Measurements from ENCODE around the gene SMAD7.
A peak's percentile ranks its signal among the peaks of the same experiment; 100 is the strongest.

SMAD7 gene

GRCh38 chr18:48950536-48951447 is at the start of gene SMAD7:
Gene SMAD7, minus strand, starts transcription at chr18:48950965. Its CDS starts 541 bp downstream, at chr18:48950424.
- DNase-seq: no peak

GRCh38 chr18:48999569-48999968 is 48.8 kb upstream of the SMAD7 start:
- no peak for DNase-seq

GRCh38 chr18:48997985-48998831 is 47.4 kb upstream of the SMAD7 start:
- DNase-seq: no peak

- no peak for DNase-seq
These were observed 46.9 kb upstream of the SMAD7 start for GRCh38 chr18:48997681-48997984.

- no peak for DNase-seq
These were observed 46.2 kb upstream of the SMAD7 start for GRCh38 chr18:48996901-48997463.

GRCh38 chr18:48996041-48996440 is 45.3 kb upstream of the SMAD7 start:
- DNase-seq: no peak

- DNase-seq: no peak
These were observed 44.4 kb upstream of the SMAD7 start for GRCh38 chr18:48994926-48995835.

- peak; percentile 24 for DNase-seq
These were observed 43.4 kb upstream of the SMAD7 start for GRCh38 chr18:48994044-48994651.

- no peak for DNase-seq
These were observed 42.8 kb upstream of the SMAD7 start for GRCh38 chr18:48993586-48993985.

- no peak for DNase-seq
These were observed 42.2 kb upstream of the SMAD7 start for GRCh38 chr18:48992791-48993555.

- DNase-seq: no peak
These were observed 41.4 kb upstream of the SMAD7 start for GRCh38 chr18:48992133-48992532.

GRCh38 chr18:48991676-48992075 is 40.9 kb upstream of the SMAD7 start:
- DNase-seq: no peak

- DNase-seq: no peak
These were observed 40.5 kb upstream of the SMAD7 start for GRCh38 chr18:48991319-48991660.

GRCh38 chr18:48990481-48991318 is 39.9 kb upstream of the SMAD7 start:
- DNase-seq: no peak

- DNase-seq: no peak
These were observed 38.8 kb upstream of the SMAD7 start for GRCh38 chr18:48989304-48990303.

GRCh38 chr18:48988508-48989303 is 37.9 kb upstream of the SMAD7 start:
- no peak for DNase-seq

- no peak for DNase-seq
These were observed 37.1 kb upstream of the SMAD7 start for GRCh38 chr18:48987821-48988220.
